CD8-positive, alpha-beta memory T cell (primary cell): ENCODE measurements around the gene PLXNA2. TPM values are rescaled to one million over a fixed set of nuclear protein-coding genes. Genes with fewer than 3 reads are reported as not detected.

Experiments
- CTCF ChIA-PET: fragments of 350-600 bp; sonication (Branson Sonifier 250); formaldehyde crosslinking; loops from one replicate; lab custom pipeline; 2021; ENCODE audit warnings: antibody characterized with exemption; lab: Charles Lee
- POLR2A ChIA-PET: fragments of 350-600 bp; sonication (Branson Sonifier 250); formaldehyde crosslinking; loops from one replicate; lab custom pipeline; 2021; ENCODE audit warnings: antibody characterized with exemption; lab: Charles Lee
- DNase-seq, 5 donors: peaks; one replicate each; pipeline versions ENCODE4 v3.0.0 to v3.0.0-alpha.2; 2020 to 2022; ENCODE audit warnings: mixed read lengths in 1 of 5
- H3K27ac ChIP-seq: one replicate; pipeline ENCODE4 v1.7.0; 2013; ENCODE audit warnings: low read depth, mild to moderate bottlenecking, low read length, moderate library complexity
- H3K27me3 ChIP-seq: 2 replicates; pipeline ENCODE4 v1.7.0; 2013; ENCODE audit warnings: low read length, mild to moderate bottlenecking; ENCODE audit not compliant: insufficient read depth, poor library complexity, severe bottlenecking
- H3K36me3 ChIP-seq: 2 replicates; pipeline ENCODE4 v1.7.0; 2013; ENCODE audit warnings: mild to moderate bottlenecking, low read length, moderate library complexity; ENCODE audit not compliant: insufficient read depth
- H3K4me1 ChIP-seq: 2 replicates; pipeline ENCODE4 v1.7.0; 2013; ENCODE audit warnings: mild to moderate bottlenecking, low read length, moderate library complexity; ENCODE audit not compliant: insufficient read depth
- H3K4me3 ChIP-seq: 2 replicates; pipeline ENCODE4 v1.7.0; 2013; ENCODE audit warnings: mild to moderate bottlenecking, low read length
- H3K9me3 ChIP-seq: 2 replicates; pipeline ENCODE4 v1.7.0; 2013; ENCODE audit warnings: mild to moderate bottlenecking, low read length
- H3K27ac Mint-ChIP-seq, 8 donors: one replicate each; pipeline ENCODE4 v1.8.0; 2020 to 2021; ENCODE audit warnings: mixed read lengths in 8 of 8, mild to moderate bottlenecking in 6 of 8, inconsistent platforms in 3 of 8, moderate library complexity in 3 of 8
- H3K27me3 Mint-ChIP-seq, 2 donors: one replicate each; pipeline ENCODE4 v1.8.0; 2020 to 2021; ENCODE audit warnings: mixed read lengths in 2 of 2, mild to moderate bottlenecking in 1 of 2, moderate library complexity in 1 of 2
- H3K36me3 Mint-ChIP-seq, 3 donors: one replicate each; pipeline ENCODE4 v1.8.0; 2020 to 2021; ENCODE audit warnings: mixed read lengths in 3 of 3, inconsistent platforms in 1 of 3, mild to moderate bottlenecking in 1 of 3
- H3K4me1 Mint-ChIP-seq, 3 donors: one replicate each; pipeline ENCODE4 v1.8.0; 2020 to 2021; ENCODE audit warnings: mixed read lengths in 3 of 3, inconsistent platforms in 1 of 3, mild to moderate bottlenecking in 1 of 3
- H3K4me3 Mint-ChIP-seq, 7 donors: one replicate each; pipeline ENCODE4 v1.8.0; 2020 to 2021; ENCODE audit warnings: mixed read lengths in 7 of 7, mild to moderate bottlenecking in 6 of 7, moderate library complexity in 4 of 7, inconsistent platforms in 2 of 7
- H3K9me3 Mint-ChIP-seq, 5 donors: one replicate each; pipeline ENCODE4 v1.8.0; 2020 to 2022; ENCODE audit warnings: mixed read lengths in 5 of 5, mild to moderate bottlenecking in 3 of 5, moderate library complexity in 2 of 5, inconsistent platforms in 1 of 5
- polyA plus RNA-seq: library from polyadenylated mRNA; unstranded; fragments of 300-500 nt; fragmentation: Illumina TruSeq; gene quantifications from one replicate; pipeline ENCODE4 v1.2.3, GENCODE V29; 2021
- total RNA-seq, 2 experiments: library from RNA; stranded (reverse); gene quantifications; one replicate each; pipeline ENCODE4 v1.2.3, GENCODE V29; 2021

Gene PLXNA2
- total and polyA plus RNA-seq, 3 experiments from 2014 or later = 0.75 to 1.1 (median 1.0) TPM

DNA sequence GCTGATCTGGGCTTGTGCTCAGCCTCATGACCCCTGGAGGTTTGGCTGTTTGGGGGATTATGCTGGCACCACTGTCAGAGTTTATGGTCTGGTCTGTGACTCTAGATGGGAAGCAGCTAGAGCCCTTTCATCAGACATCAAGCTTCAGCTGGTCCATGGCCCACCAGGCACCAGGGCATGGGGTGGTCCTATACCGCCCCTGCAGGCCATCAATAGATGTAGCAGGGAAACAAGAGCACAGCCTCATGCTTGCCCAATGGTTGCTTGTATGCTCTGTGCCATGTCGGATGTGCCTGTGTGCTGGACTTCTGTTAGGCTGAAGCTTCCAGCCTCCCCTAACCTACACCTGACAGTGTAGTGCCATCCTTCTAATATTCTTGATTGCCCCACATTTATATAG is 262.2 kb downstream of the PLXNA2 start:
- no peak overlapping the region for H3K4me3 Mint-ChIP-seq
- no peaks in the 10 kb centered on the region for H3K4me1 Mint-ChIP-seq
- H3K36me3 ChIP-seq = no peaks in the 10 kb centered on the region
- ChIA-PET CTCF (interaction anchor here (1.0 kb wide), 1 partner anchor 19 kb away, joined by 3 read pairs; no protein-coding TSS in a partner anchor), POLR2A (no interaction called here)
- no peaks in the 10 kb centered on the region for H3K27me3 ChIP-seq
- no peaks in the 10 kb centered on the region for H3K9me3 Mint-ChIP-seq
- H3K9me3 ChIP-seq = no peaks in the 10 kb centered on the region
- H3K27ac ChIP-seq = no peak overlapping the region
- H3K27ac Mint-ChIP-seq = no peak overlapping the region
- H3K4me1 ChIP-seq = no peaks in the 10 kb centered on the region
- no peaks in the 10 kb centered on the region for H3K36me3 Mint-ChIP-seq
- H3K4me3 ChIP-seq = no peak overlapping the region
- DNase-seq = no peak
- peaks cover 22 to 38% of the 10 kb centered on the region in 2 donors for H3K27me3 Mint-ChIP-seq

DNA sequence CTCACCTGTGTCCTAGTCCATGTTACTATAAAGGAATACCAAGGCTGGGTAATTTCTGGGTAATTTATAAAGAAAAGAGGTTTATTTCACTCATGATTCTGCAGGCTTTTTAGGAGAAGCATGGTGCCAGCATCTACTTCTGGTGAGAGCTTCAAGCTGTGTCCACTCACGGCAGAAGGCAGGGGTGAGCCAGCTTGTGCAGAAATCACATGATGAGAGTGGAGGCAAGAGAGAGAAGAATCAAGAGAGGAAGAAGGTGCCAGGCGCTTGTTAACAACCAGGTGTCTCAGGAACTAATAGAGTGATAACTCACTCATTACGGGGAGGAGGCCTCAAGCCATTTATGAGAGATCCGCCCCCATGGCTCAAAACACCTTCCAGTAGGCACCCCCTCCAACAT is 265.7 kb downstream of the PLXNA2 start:
- Histone ChIP-seq H3K36me3 (no peaks in the 10 kb centered on the region), H3K9me3 (no peaks in the 10 kb centered on the region), H3K4me3 (no peak overlapping the region), H3K4me1 (no peaks in the 10 kb centered on the region), H3K27me3 (no peaks in the 10 kb centered on the region), H3K27ac (no peak overlapping the region)
- Mint-ChIP-seq H3K4me3 (no peak overlapping the region), H3K36me3 (no peaks in the 10 kb centered on the region), H3K27me3 (peaks cover 21 to 44% of the 10 kb centered on the region in 2 donors), H3K27ac (peak overlapping the region in 1 of 8 donors; percentile 72), H3K9me3 (no peaks in the 10 kb centered on the region), H3K4me1 (no peaks in the 10 kb centered on the region)
- ChIA-PET CTCF (no interaction called here), POLR2A (no interaction called here)
- no peak for DNase-seq

DNA sequence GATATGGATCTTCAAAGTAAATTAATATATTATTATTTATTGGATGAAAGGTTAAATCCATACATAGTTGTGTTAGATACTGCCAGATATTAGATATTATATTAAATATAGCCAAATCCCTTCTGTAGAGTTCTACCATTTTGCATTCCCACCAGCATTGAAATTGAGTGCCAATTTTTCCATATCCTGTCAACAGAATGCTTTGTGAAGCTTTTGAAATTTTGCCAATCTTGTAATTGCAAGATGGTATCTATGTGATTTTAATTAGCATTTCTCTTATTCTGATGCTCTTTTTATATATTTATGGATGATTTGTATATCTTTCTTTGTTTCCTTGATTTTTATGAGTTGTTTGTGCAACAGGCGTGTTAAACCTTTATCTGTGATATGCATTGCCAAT is 266.3 kb downstream of the PLXNA2 start:
- Mint-ChIP-seq H3K27ac (no peak overlapping the region), H3K4me1 (no peaks in the 10 kb centered on the region), H3K36me3 (no peaks in the 10 kb centered on the region), H3K9me3 (no peaks in the 10 kb centered on the region), H3K27me3 (peaks cover 24 to 47% of the 10 kb centered on the region in 2 donors), H3K4me3 (no peak overlapping the region)
- Histone ChIP-seq H3K9me3 (no peaks in the 10 kb centered on the region), H3K36me3 (no peaks in the 10 kb centered on the region), H3K4me1 (no peaks in the 10 kb centered on the region), H3K4me3 (no peak overlapping the region), H3K27ac (no peak overlapping the region), H3K27me3 (peaks cover 2% of the 10 kb centered on the region)
- POLR2A ChIA-PET = no interaction called here
- DNase-seq = no peak
- CTCF ChIA-PET = no interaction called here

DNA sequence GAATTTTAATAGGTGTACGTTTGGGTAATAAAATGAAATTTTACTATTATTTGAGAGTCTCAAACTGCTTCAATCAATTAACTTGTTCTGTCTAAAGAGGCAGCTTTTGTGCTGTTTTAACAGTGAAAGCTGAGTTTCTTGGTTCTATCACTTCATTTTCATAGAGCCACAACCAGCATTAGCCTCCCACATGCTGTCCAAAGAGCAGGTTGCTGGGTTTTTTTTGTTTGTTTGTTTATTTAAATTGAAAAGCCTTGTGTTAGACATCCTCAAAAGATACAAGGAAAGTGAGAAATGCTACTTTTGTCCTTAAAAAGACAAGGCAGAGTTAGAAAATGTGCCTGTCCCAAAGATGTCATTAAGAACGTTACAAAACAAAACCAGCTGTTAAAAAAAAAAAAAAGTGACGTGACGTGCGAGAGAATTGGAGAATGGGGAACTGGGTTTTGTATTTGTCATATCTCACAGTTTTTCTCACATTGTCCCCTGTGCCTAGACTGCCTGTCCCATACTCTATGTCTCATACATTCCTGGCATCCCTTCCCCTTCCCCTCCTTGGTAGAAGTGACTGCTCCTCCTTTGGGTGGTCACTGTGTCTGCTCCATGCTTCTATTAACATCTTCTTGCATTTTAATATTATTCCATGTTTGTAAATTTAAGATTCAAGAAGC is 270.2 kb downstream of the PLXNA2 start:
- Mint-ChIP-seq H3K27me3 (peaks cover 14 to 33% of the 10 kb centered on the region in 2 donors), H3K4me1 (no peaks in the 10 kb centered on the region), H3K4me3 (no peak overlapping the region), H3K36me3 (no peaks in the 10 kb centered on the region), H3K27ac (peak overlapping the region in 1 of 8 donors; percentile 35), H3K9me3 (no peaks in the 10 kb centered on the region)
- CTCF ChIA-PET = interaction anchor here (2.1 kb wide), 1 partner anchor 11 kb away, joined by 8 read pairs; no protein-coding TSS in a partner anchor
- Histone ChIP-seq H3K27ac (no peak overlapping the region), H3K27me3 (peaks cover 11% of the 10 kb centered on the region), H3K36me3 (no peaks in the 10 kb centered on the region), H3K9me3 (no peaks in the 10 kb centered on the region), H3K4me3 (no peak overlapping the region), H3K4me1 (no peaks in the 10 kb centered on the region)
- POLR2A ChIA-PET = interaction anchor here (1.0 kb wide), 1 partner anchor 105 kb away, joined by 3 read pairs; no protein-coding TSS in a partner anchor
- DNase-seq = no peak

DNA sequence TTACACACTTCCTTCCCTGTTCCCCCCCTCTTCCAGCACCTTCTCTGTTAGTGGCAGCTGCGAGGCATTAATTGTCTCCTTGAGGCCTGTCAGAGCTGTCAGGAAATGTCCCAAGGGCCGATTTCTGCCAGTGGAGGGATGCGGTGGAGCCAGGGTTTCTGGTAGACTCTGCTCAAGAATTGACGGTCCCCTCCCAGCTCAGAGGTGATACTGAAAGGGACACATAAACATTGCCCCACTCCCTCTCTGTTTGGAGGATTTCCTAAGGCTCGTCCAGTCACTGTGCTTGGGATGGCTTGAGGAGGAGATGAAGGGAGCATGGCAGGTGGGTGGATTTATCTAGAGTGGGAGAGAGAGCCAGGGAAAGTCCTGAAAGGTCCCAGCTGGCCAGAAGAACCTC is 271.8 kb downstream of the PLXNA2 start:
- ChIA-PET CTCF (no interaction called here), POLR2A (no interaction called here)
- Mint-ChIP-seq H3K27ac (peak overlapping the region in 1 of 8 donors; percentile 11), H3K4me3 (no peak overlapping the region), H3K27me3 (peaks cover 12 to 33% of the 10 kb centered on the region in 2 donors), H3K36me3 (no peaks in the 10 kb centered on the region), H3K4me1 (no peaks in the 10 kb centered on the region), H3K9me3 (no peaks in the 10 kb centered on the region)
- H3K27me3 ChIP-seq = peaks cover 11% of the 10 kb centered on the region
- no peak overlapping the region for H3K27ac ChIP-seq
- H3K4me3 ChIP-seq = no peak overlapping the region
- no peak for DNase-seq
- H3K9me3 ChIP-seq = no peaks in the 10 kb centered on the region
- H3K4me1 ChIP-seq = no peaks in the 10 kb centered on the region
- H3K36me3 ChIP-seq = no peaks in the 10 kb centered on the region
